HFF-Myc (cell line): ENCODE measurements around the gene DAPK2.

Experiments
- DNase-seq: peaks from one replicate; pipeline ENCODE4 v3.0.0-alpha.2; 2011; ENCODE audit warnings: low read depth; ENCODE audit errors: extremely low read depth
- H3K4me3 ChIP-seq: replicated peaks from 2 replicates; pipeline ENCODE4 v1.5.1; 2011; ENCODE audit warnings: low read depth, mild to moderate bottlenecking, control low read depth, low read length
- TF ChIP-seq, protein P1 (sequence below): IDR thresholded peaks from 2 replicates; pipeline ENCODE4 v1.5.1; 2012; ENCODE audit warnings: mild to moderate bottlenecking, low read depth, low read length, control low read depth; ENCODE audit errors: missing control alignments

Gene DAPK2

DNA sequence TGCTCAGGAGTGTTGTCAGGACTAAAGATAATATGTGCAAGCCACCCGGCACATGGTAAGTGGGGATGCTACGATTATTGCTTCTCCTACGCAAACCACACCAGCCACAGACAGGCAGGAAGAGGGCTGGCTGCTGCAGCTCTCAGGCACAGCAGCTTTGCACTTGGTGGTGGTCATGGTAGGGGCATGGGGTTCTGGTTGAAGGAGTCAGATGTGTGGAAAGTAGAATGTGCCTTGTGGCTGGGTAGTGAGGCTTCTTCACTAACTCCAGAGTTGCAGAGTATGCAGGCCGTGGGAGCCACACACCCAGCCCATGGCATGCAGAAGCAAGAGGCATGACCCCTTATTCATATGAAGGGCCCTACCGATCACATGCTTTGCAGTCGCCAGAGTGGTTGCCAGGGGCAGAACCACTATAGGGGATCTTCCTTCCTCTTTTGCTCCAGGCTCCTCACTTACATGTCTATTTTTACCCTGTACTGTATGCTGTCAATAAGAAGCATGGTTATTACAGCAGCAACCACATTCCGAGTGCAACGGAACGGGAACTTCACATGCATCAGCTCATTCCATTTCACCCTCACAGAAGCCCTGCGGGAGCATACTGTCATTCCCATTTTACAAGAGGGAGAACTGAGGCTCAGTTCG is 153.4 kb downstream of the DAPK2 start:
- TF ChIP-seq, protein P1, sequence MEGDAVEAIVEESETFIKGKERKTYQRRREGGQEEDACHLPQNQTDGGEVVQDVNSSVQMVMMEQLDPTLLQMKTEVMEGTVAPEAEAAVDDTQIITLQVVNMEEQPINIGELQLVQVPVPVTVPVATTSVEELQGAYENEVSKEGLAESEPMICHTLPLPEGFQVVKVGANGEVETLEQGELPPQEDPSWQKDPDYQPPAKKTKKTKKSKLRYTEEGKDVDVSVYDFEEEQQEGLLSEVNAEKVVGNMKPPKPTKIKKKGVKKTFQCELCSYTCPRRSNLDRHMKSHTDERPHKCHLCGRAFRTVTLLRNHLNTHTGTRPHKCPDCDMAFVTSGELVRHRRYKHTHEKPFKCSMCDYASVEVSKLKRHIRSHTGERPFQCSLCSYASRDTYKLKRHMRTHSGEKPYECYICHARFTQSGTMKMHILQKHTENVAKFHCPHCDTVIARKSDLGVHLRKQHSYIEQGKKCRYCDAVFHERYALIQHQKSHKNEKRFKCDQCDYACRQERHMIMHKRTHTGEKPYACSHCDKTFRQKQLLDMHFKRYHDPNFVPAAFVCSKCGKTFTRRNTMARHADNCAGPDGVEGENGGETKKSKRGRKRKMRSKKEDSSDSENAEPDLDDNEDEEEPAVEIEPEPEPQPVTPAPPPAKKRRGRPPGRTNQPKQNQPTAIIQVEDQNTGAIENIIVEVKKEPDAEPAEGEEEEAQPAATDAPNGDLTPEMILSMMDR = no peak
- no peak overlapping the region for H3K4me3 ChIP-seq
- no peak for DNase-seq

DNA sequence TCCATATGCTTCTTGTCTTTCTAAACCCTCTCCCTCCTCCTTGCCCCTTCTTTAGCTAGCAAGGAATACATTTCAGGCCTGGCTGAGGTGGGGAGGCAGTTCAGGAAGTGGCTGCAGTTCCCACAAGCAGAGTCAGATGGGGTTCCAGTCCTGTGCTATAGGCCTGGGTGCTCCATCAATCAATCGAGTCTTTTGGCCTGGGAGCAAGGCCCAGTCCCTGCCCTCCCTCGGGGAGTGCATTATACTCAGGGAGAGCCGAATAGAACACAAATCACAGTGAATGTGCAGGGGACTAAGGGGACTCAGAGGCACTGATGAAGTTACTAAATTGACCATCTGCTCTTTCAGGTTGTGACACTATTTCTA is 154.5 kb downstream of the DAPK2 start:
- DNase-seq = no peak
- no peak overlapping the region for H3K4me3 ChIP-seq
- TF ChIP-seq, protein P1 = no peak

DNA sequence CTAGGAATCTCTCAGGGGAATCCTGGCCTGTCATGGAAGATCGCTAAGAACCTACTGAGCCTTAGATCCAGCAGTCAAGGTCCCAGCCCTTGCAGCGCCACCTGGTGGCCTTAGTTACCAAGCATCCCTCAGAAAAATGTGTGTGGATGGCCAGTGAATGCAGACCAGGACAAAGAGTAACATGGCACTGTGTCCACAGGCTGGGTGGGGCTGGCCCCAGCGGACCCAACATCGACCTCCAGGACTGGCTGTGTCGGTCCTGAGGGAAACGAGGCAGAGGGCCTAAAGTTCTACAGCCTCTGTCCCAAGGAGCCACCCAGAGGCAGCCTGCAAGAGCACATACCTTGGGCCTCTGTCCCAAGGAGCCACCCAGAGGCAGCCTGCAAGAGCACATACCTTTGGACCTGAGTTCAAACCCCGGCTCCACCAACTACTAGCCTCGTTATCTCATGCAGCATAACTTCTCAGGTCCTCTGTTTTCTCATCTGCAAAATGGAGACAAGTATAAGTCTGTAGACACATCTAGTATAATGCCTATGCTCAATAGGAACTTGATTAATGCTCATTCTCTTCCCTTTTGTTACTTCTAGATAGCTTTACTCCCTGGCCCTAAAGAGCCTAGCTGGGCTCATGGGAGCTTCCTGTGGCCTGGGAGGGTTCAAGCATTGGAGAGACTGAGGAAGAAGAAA is 155.1 kb downstream of the DAPK2 start:
- no peak for DNase-seq
- H3K4me3 ChIP-seq = no peak overlapping the region
- TF ChIP-seq, protein P1 = peak; percentile 91

DNA sequence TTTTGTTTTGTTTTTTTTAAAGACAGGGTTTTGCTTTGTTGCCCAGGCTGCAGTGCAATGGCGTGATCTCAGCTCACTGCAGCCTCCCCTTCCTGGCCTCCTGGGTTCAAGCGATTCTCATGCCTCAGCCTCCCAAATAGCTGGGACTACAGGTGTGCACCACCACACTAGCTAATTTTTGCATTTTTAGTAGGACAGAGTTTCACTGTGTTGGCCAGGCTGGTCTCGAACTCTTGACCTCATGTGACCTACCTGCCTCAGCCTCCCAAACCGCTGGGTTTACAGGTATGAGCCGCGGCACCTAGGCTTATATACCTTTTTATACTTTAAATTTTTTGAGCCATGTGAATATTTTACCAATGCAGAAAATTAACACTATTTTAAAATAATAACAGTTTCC is 155.7 kb downstream of the DAPK2 start:
- no peak overlapping the region for H3K4me3 ChIP-seq
- DNase-seq = no peak
- TF ChIP-seq, protein P1 = no peak

DNA sequence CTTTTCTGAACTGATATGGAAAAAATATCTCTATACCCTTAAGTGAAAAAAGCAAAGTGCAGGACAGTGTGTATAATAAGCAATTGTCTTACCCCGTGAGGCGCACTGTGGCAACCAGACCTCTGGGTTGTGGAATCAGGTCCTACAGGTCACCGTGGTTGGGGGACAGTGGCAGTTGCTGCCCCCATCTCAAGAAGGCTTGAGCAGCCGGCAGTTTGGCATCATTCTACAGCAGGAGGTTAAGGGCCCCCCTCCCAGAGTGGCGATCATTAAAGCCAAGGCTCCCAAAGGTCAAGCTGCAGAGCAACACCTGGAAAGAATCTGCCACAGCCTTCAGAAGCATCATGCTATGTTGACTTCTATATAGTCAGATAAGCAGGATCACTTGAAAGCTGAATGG is 156.5 kb downstream of the DAPK2 start:
- TF ChIP-seq, protein P1 = no peak
- no peak overlapping the region for H3K4me3 ChIP-seq
- no peak for DNase-seq

DNA sequence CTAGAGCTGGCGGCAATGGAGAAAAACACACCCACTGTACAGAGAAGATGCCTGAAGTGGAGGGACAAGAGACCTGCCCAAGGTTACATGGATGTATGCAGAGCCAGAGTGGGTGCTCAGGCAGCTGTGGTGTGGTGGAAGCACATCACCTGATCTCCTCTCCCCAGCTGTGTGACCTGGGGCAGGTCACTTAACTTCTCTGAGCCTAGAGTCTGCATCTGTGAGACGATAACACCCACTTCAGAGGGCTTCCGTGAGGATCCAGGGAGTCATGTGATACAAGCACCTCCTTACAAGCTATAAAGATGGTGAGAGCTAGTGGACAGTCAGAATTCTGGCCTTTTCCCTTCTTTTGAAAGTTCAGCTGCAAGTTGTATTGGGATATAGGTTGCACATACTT is 157.5 kb downstream of the DAPK2 start:
- TF ChIP-seq, protein P1 = no peak
- no peak for DNase-seq
- no peak overlapping the region for H3K4me3 ChIP-seq
